Calu3 (cell line): ENCODE measurements around the gene ALDH4A1. TPM values are rescaled to one million over a fixed set of nuclear protein-coding genes. Genes with fewer than 3 reads are reported as not detected.

Experiments
- BruUV-seq: library from RNA; stranded (reverse); fragments of 400-500 nt; replicated peaks from 2 replicates; lab custom pipeline; 2021; lab: Mats Ljungman, UMichigan
- CTCF ChIA-PET: fragments of 300-600 bp; sonication (Branson Sonifier 250); formaldehyde crosslinking; loops from one replicate; lab custom pipeline; 2022; ENCODE audit warnings: antibody characterized with exemption; lab: Charles Lee
- DNase-seq: peaks from one replicate; pipeline ENCODE4 v3.0.0; 2022
- H3K27ac Mint-ChIP-seq: one replicate; pipeline ENCODE4 v1.8.0; 2022; ENCODE audit warnings: mixed read lengths; ENCODE audit not compliant: unreplicated experiment
- H3K27me3 Mint-ChIP-seq: one replicate; pipeline ENCODE4 v1.8.0; 2022; ENCODE audit warnings: mixed read lengths; ENCODE audit not compliant: unreplicated experiment
- H3K36me3 Mint-ChIP-seq: one replicate; pipeline ENCODE4 v1.8.0; 2022; ENCODE audit warnings: mild to moderate bottlenecking, moderate library complexity, mixed read lengths; ENCODE audit not compliant: insufficient read depth, unreplicated experiment
- H3K4me1 Mint-ChIP-seq: one replicate; pipeline ENCODE4 v1.8.0; 2022; ENCODE audit warnings: mild to moderate bottlenecking, low read depth, mixed read lengths; ENCODE audit not compliant: unreplicated experiment
- H3K4me3 Mint-ChIP-seq: one replicate; pipeline ENCODE4 v1.8.0; 2022; ENCODE audit warnings: mild to moderate bottlenecking, low read depth, moderate library complexity, mixed read lengths; ENCODE audit not compliant: unreplicated experiment
- H3K9me3 Mint-ChIP-seq: one replicate; pipeline ENCODE4 v1.8.0; 2022; ENCODE audit warnings: low read depth, mixed read lengths; ENCODE audit not compliant: unreplicated experiment
- intact Hi-C: fragments of 100-400 bp; cut with micrococcal nuclease; formaldehyde crosslinking; loops from one replicate; pipeline ENCODE4 v1.10.0; 2022; ENCODE audit not compliant: unreplicated experiment
- total RNA-seq: library from RNA; stranded (reverse); gene quantifications from 2 replicates; pipeline ENCODE4 v1.2.3, GENCODE V29; 2022
- TF ChIP-seq, protein P1 (sequence below): fragments of 200-600 bp; IDR thresholded peaks from one replicate; pipeline ENCODE4 v1.8.0; 2022; ENCODE audit warnings: antibody characterized with exemption; ENCODE audit not compliant: unreplicated experiment

The ALDH4A1 gene
- total RNA-seq, 1 experiment from 2014 or later: 10.7 TPM

DNA sequence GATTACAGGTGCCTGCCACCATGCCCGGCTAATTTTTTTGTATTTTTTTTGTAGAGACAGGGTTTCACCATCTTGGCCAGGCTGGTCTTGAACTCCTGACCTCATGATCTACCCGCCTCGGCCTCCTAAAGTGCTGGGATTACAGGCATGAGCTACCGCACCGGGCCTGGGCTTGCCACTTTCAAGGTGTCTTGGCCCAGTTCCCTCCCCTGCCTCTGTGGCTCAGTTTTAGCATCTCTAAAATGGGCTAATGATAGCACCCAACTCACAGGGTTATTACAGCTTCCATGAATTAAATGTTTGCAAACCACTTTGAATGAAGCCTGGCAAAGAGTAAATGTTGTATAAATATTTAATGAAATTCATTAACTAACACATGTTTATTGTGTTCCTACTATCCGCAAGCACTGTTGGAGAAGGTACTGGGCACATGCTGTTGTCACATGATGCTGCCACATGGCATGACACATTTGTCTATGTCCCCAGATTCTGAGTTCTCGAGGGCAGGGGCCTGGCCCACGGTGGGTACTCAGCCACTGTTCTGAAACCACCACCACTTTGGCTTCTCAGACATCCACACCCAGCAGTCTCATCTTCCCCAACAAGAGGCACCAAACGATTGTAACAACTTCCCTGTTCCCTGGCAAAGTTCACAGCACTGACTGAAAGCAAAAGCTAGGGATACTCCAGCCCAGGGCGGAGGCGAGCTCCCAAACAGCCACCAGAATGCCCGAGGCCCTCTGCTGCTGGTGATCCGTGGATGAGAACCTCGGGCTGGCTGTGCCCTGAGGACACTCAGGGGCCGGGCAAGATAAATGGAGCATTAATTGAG, 44.4 kb upstream of the ALDH4A1 start:
- no peaks in the 10 kb centered on the region for H3K9me3 Mint-ChIP-seq
- BruUV-seq: no TSS peak
- CTCF ChIA-PET: no interaction called here
- no peak for DNase-seq
- TF ChIP-seq, protein P1, sequence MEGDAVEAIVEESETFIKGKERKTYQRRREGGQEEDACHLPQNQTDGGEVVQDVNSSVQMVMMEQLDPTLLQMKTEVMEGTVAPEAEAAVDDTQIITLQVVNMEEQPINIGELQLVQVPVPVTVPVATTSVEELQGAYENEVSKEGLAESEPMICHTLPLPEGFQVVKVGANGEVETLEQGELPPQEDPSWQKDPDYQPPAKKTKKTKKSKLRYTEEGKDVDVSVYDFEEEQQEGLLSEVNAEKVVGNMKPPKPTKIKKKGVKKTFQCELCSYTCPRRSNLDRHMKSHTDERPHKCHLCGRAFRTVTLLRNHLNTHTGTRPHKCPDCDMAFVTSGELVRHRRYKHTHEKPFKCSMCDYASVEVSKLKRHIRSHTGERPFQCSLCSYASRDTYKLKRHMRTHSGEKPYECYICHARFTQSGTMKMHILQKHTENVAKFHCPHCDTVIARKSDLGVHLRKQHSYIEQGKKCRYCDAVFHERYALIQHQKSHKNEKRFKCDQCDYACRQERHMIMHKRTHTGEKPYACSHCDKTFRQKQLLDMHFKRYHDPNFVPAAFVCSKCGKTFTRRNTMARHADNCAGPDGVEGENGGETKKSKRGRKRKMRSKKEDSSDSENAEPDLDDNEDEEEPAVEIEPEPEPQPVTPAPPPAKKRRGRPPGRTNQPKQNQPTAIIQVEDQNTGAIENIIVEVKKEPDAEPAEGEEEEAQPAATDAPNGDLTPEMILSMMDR: no peak
- no peaks in the 10 kb centered on the region for H3K27me3 Mint-ChIP-seq
- H3K4me3 Mint-ChIP-seq: no peak overlapping the region
- H3K36me3 Mint-ChIP-seq: no peaks in the 10 kb centered on the region
- intact Hi-C loops: no loop called here
- H3K27ac Mint-ChIP-seq: no peak overlapping the region
- peaks cover 15% of the 10 kb centered on the region for H3K4me1 Mint-ChIP-seq

DNA sequence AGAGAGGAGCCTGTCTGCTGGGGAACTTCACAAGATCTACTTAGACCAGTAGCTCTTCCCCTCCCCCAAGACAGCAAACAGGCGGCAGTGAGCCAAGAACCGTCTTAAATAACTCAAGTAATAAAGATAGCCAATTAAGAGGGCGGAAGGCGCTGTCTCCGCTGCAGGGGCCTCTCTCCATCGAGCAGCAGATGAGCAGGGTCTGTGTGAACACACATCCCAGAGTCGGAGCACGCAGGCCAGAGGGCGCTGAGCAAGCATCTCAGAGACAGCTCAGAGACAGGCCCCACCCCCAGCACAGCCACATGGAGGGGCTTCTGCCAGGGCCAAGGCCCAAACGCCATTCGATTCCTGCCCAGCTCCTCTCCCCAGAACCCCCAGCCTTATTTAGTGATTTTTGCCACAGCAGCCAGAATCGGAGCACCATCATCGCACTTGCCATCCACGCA, 43.1 kb upstream of the ALDH4A1 start:
- H3K4me3 Mint-ChIP-seq: no peak overlapping the region

GRCh38 chr1:18944810-18945209, 42.5 kb upstream of the ALDH4A1 start:
- H3K36me3 Mint-ChIP-seq: no peaks in the 10 kb centered on the region
- no peak overlapping the region for H3K4me3 Mint-ChIP-seq
- CTCF ChIA-PET: no interaction called here
- BruUV-seq: no TSS peak
- no peaks in the 10 kb centered on the region for H3K9me3 Mint-ChIP-seq
- DNase-seq: no peak
- TF ChIP-seq, protein P1: no peak
- H3K27ac Mint-ChIP-seq: no peak overlapping the region
- no peaks in the 10 kb centered on the region for H3K27me3 Mint-ChIP-seq
- intact Hi-C loops: no loop called here
- peaks cover 34% of the 10 kb centered on the region for H3K4me1 Mint-ChIP-seq

More for the DNA sequence above, 43.1 kb upstream of the ALDH4A1 start:
- Mint-ChIP-seq H3K4me1 (peaks cover 28% of the 10 kb centered on the region), H3K36me3 (no peaks in the 10 kb centered on the region), H3K27me3 (no peaks in the 10 kb centered on the region), H3K27ac (no peak overlapping the region), H3K9me3 (no peaks in the 10 kb centered on the region)
- DNase-seq: no peak
- BruUV-seq: no TSS peak
- intact Hi-C loops: no loop called here
- TF ChIP-seq, protein P1: no peak
- CTCF ChIA-PET: no interaction called here

DNA sequence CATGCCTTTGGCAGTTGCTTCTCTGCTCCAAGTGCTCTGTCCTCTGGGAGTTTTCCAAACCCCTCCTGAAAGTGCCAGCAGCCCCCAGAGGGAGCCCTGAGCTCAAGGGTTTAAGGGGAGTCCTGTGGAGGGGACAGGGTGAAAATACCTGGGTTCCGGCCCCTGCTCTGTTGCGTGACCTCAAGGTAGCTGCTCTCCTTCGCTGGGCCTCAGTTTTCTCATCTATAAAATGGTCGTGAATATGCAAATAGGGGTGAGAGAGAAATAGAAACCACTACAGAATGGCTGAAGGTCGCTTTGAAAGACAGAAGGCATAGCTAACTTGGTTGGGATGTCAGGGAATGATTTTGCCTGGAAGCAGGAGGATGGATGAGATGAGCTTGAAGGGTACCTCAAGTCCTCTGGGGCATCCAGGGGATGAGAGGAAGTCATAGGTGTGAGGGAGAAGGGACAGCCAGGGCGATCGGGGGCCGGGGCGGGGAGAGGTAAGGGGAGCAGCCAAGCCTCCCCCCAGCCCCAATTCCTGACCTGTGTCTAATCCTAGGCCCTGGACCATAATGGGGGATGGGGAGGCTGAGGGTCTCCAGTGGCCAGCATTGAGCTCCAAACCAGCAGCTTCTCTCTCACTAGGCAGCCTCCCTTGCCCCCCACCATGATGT, 41.7 kb upstream of the ALDH4A1 start:
- no peak overlapping the region for H3K4me3 Mint-ChIP-seq
- intact Hi-C loops: no loop called here
- no peaks in the 10 kb centered on the region for H3K9me3 Mint-ChIP-seq
- DNase-seq: no peak
- no TSS peak for BruUV-seq
- H3K27ac Mint-ChIP-seq: no peak overlapping the region
- H3K36me3 Mint-ChIP-seq: no peaks in the 10 kb centered on the region
- CTCF ChIA-PET: interaction anchor here (1.1 to 1.5 kb wide), 2 partner anchors 14 to 31 kb away, joined by 4 read pairs; no protein-coding TSS in a partner anchor
- no peaks in the 10 kb centered on the region for H3K27me3 Mint-ChIP-seq
- TF ChIP-seq, protein P1: no peak
- H3K4me1 Mint-ChIP-seq: peaks cover 37% of the 10 kb centered on the region
